HepG2 (cell line): Measurements from ENCODE around the gene KCTD21. TPM values are rescaled to one million over a fixed set of nuclear protein-coding genes. Genes with fewer than 3 reads are reported as not detected.
A peak's percentile ranks its signal among the peaks of the same experiment; 100 is the strongest.

Experiments
- CEBPB ChIP-seq: IDR thresholded peaks from 2 replicates; pipeline ENCODE4 v1.6.1; 2011; ENCODE audit warnings: low read depth, low read length, improper control_type of control experiment, borderline replicate concordance
- DNMT3B ChIP-seq: conservative IDR thresholded peaks from 2 replicates; pipeline ENCODE4 v1.6.1; 2016; ENCODE audit warnings: missing biosample characterization, control low read depth
- ELF4 ChIP-seq: sonication (generic); formaldehyde crosslinking; IDR thresholded peaks from 2 replicates; pipeline ENCODE4 v1.5.0; 2020; ENCODE audit warnings: missing genetic modification reagents, mild to moderate bottlenecking, moderate library complexity, borderline replicate concordance
- FOXO1 ChIP-seq: sonication (generic); formaldehyde crosslinking; IDR thresholded peaks from 2 replicates; pipeline ENCODE4 v1.4.0; 2020; ENCODE audit warnings: missing genetic modification reagents
- GFI1 ChIP-seq: sonication (generic); formaldehyde crosslinking; IDR thresholded peaks from 2 replicates; pipeline ENCODE4 v1.5.0; 2020; ENCODE audit warnings: missing genetic modification reagents, mild to moderate bottlenecking, borderline replicate concordance
- HMGXB3 ChIP-seq: sonication (generic); formaldehyde crosslinking; IDR thresholded peaks from 2 replicates; pipeline ENCODE4 v1.4.0; 2020; ENCODE audit warnings: missing genetic modification reagents, borderline replicate concordance
- KLF16 ChIP-seq, 2 experiments: sonication (generic) in 1 of 2; formaldehyde crosslinking in 1 of 2; IDR thresholded peaks; 2 replicates each; pipeline versions ENCODE4 v1.6.1 to v1.8.0; 2016 to 2023; ENCODE audit warnings: missing genetic modification reagents in 2 of 2, missing compliant biosample characterization in 1 of 2
- MXD3 ChIP-seq: IDR thresholded peaks from 2 replicates; pipeline ENCODE4 v1.6.1; 2016; ENCODE audit warnings: mild to moderate bottlenecking, missing biosample characterization, missing genetic modification reagents
- POGZ ChIP-seq: sonication (generic); formaldehyde crosslinking; IDR thresholded peaks from 2 replicates; pipeline ENCODE4 v1.4.0; 2020; ENCODE audit warnings: mild to moderate bottlenecking, missing genetic modification reagents
- RXRB ChIP-seq: IDR thresholded peaks from 2 replicates; pipeline ENCODE4 v1.6.1; 2016; ENCODE audit warnings: borderline replicate concordance, missing genetic modification reagents, missing compliant biosample characterization
- SKI ChIP-seq: fragments of 450-650 bp; IDR thresholded peaks from one replicate; pipeline ENCODE4 v1.6.1; 2018; ENCODE audit warnings: mild to moderate bottlenecking; ENCODE audit not compliant: partially characterized antibody
- SMC3 ChIP-seq: IDR thresholded peaks from 2 replicates; pipeline ENCODE4 v1.6.1; 2011; ENCODE audit warnings: low read length, improper control_type of control experiment
- SOX6 ChIP-seq, 2 experiments: fragments of 450-650 bp in 1 of 2; sonication (generic) in 1 of 2; formaldehyde crosslinking in 1 of 2; IDR thresholded peaks; 2 replicates each; pipeline versions ENCODE4 v1.4.0 to v1.6.1; 2017 to 2020; ENCODE audit warnings: antibody characterized with exemption in 1 of 2, mild to moderate bottlenecking in 1 of 2, missing genetic modification reagents in 1 of 2
- SSRP1 ChIP-seq: IDR thresholded peaks from 2 replicates; pipeline ENCODE4 v1.6.1; 2016; ENCODE audit warnings: control low read depth
- TCF7 ChIP-seq: sonication (generic); IDR thresholded peaks from 2 replicates; pipeline ENCODE4 v1.6.1; 2016; ENCODE audit warnings: antibody characterized with exemption, low read depth
- ZFP82 ChIP-seq: sonication (generic); formaldehyde crosslinking; IDR thresholded peaks from 2 replicates; pipeline ENCODE4 v1.5.1; 2020; ENCODE audit warnings: mild to moderate bottlenecking, missing genetic modification reagents, borderline replicate concordance
- ZFP90 ChIP-seq: sonication (generic); formaldehyde crosslinking; IDR thresholded peaks from 2 replicates; pipeline ENCODE4 v1.8.0; 2022; ENCODE audit warnings: missing genetic modification reagents, mild to moderate bottlenecking, inconsistent platforms, borderline replicate concordance
- ZMYM4 ChIP-seq: sonication (generic); formaldehyde crosslinking; IDR thresholded peaks from 2 replicates; pipeline ENCODE4 v1.8.1; 2023; ENCODE audit warnings: mild to moderate bottlenecking, missing genetic modification reagents
- ZNF263 ChIP-seq: sonication (generic); formaldehyde crosslinking; IDR thresholded peaks from 2 replicates; pipeline ENCODE4 v1.4.0; 2020; ENCODE audit warnings: missing genetic modification reagents
- ZNF574 ChIP-seq: sonication (generic); formaldehyde crosslinking; IDR thresholded peaks from 2 replicates; pipeline ENCODE4 v1.4.0; 2020; ENCODE audit warnings: missing genetic modification reagents
- polyA plus RNA-seq, 8 experiments: library from polyadenylated mRNA; depleted of rRNA in 3 of 8; stranded (reverse) in 7 of 8; unstranded in 1 of 8; fragments of >200 nt; fragmentation: Illumina TruSeq in 4 of 8; extraction: Trizol in 4 of 8; gene quantifications; 2 replicates each; pipeline versions ENCODE4 v1.2.1 to v1.2.3, GENCODE V29; 2011 to 2016; ENCODE audit warnings: low read depth in 4 of 8, missing spikeins in 1 of 8, mixed read lengths in 1 of 8; ENCODE audit not compliant: insufficient read depth in 1 of 8
- total RNA-seq, 5 experiments: library from RNA; depleted of rRNA; stranded (reverse); fragments of >200 nt; fragmentation: Illumina TruSeq; extraction: Trizol; gene quantifications; 2 replicates each; pipeline ENCODE4 v1.2.3, GENCODE V29; 2016; ENCODE audit warnings: low read depth in 1 of 5

Gene KCTD21
- total and polyA plus RNA-seq, 2 of the 13 experiments (the other 11 are each of a cell fraction or from before 2014, with no cell fraction given) = 3.1 to 13.5 TPM

GRCh38 chr11:78170874-78171549 lies 17.4 kb downstream of the KCTD21 start (continued):
- 0 out of 2 replicates have a peak, but pooled peaks have one; percentile 42 for TF ChIP-seq HMGXB3 (CRISPR knock-in tag)
- peak; percentile 41; the same call in 1 of the 2 replicates for TF ChIP-seq ZFP82 (CRISPR knock-in tag)
- peak; percentile 86; the same call in 1 of the 2 replicates for TF ChIP-seq CEBPB
- 0 out of 2 replicates have a peak, but pooled peaks have one; percentile 43 for TF ChIP-seq ZFP90 (CRISPR knock-in tag)
- 0 out of 2 replicates have a peak, but pooled peaks have one; percentile 37 for TF ChIP-seq ZNF574 (CRISPR knock-in tag)
- TF ChIP-seq ELF4 (CRISPR knock-in tag) = no peak
- 0 out of 2 replicates have a peak, but pooled peaks have one; percentile 30 for TF ChIP-seq MXD3
- 0 out of 2 replicates have a peak, but pooled peaks have one; percentile 8 for TF ChIP-seq SMC3
- 0 out of 4 replicates have a peak, but pooled peaks of 1 of the 2 experiments have one; percentile 50 for TF ChIP-seq KLF16 (CRISPR knock-in tag; IDR thresholded peaks at IDR 0.05)
- TF ChIP-seq ZNF263 (CRISPR knock-in tag) = peak; percentile 33; the same call in 1 of the 2 replicates
- peak; percentile 52 for TF ChIP-seq SKI
- no peak for TF ChIP-seq SSRP1 (CRISPR knock-in tag)
- TF ChIP-seq SOX6 (IDR thresholded peaks at IDR 0.05) = no peak
- TF ChIP-seq SOX6 (CRISPR knock-in tag; IDR thresholded peaks at IDR 0.05) = peak; percentile 72
- no peak for TF ChIP-seq DNMT3B (CRISPR knock-in tag)
- 0 out of 2 replicates have a peak, but pooled peaks have one; percentile 7 for TF ChIP-seq TCF7
- TF ChIP-seq RXRB (CRISPR knock-in tag) = peak; percentile 96
- TF ChIP-seq GFI1 (CRISPR knock-in tag) = peak; percentile 100
- TF ChIP-seq POGZ = 0 out of 2 replicates have a peak, but pooled peaks have one; percentile 43
- TF ChIP-seq FOXO1 = 0 out of 2 replicates have a peak, but pooled peaks have one; percentile 29
- TF ChIP-seq ZMYM4 = peak; percentile 56; the same call in 1 of the 2 replicates
